HEK293T (cell line): Measurements from ENCODE around the gene LAMC1.
A peak's percentile ranks its signal among the peaks of the same experiment; 100 is the strongest.
"Not testable (repeated sequence)": the region's sequence is repeated elsewhere in the genome, so short reads cannot be mapped to it uniquely, and the experiment has no call there.

Source experiments
- CTCF ChIA-PET: fragments of 350-600 bp; formaldehyde crosslinking; extraction: SDS; loops from one replicate; lab custom pipeline; 2021; ENCODE audit warnings: antibody characterized with exemption, inconsistent platforms; lab: Yijun Ruan, JAX
- POLR2A ChIA-PET: fragments of 350-600 bp; formaldehyde crosslinking; extraction: SDS; loops from one replicate; lab custom pipeline; 2020; ENCODE audit warnings: antibody characterized with exemption, inconsistent platforms; lab: Yijun Ruan, JAX
- DNase-seq: peaks from one replicate; pipeline ENCODE4 v3.0.0; 2012; ENCODE audit warnings: mixed read lengths; ENCODE audit errors: extremely low spot score
- ARNT ChIP-seq: fragments of 450-650 bp; IDR thresholded peaks from 2 replicates; pipeline ENCODE4 v1.6.1; 2017; ENCODE audit warnings: mild to moderate bottlenecking
- BHLHE40 ChIP-seq: fragments of 450-650 bp; IDR thresholded peaks from 2 replicates; pipeline ENCODE4 v1.6.1; 2016; ENCODE audit warnings: mild to moderate bottlenecking, moderate library complexity, borderline replicate concordance
- CTBP1 ChIP-seq: fragments of 450-650 bp; IDR thresholded peaks from 2 replicates; pipeline ENCODE4 v1.6.1; 2016; ENCODE audit warnings: borderline replicate concordance
- ELF4 ChIP-seq: fragments of 450-650 bp; IDR thresholded peaks from 2 replicates; pipeline ENCODE4 v1.6.1; 2017; ENCODE audit warnings: antibody characterized with exemption
- FOXA1 ChIP-seq: fragments of 450-650 bp; IDR thresholded peaks from 2 replicates; pipeline ENCODE4 v1.6.1; 2016; ENCODE audit warnings: mild to moderate bottlenecking
- FOXK2 ChIP-seq: fragments of 450-650 bp; IDR thresholded peaks from 2 replicates; pipeline ENCODE4 v1.6.1; 2016; ENCODE audit warnings: mild to moderate bottlenecking
- FOXM1 ChIP-seq: fragments of 450-650 bp; IDR thresholded peaks from 2 replicates; pipeline ENCODE4 v1.6.1; 2017; ENCODE audit warnings: mild to moderate bottlenecking, borderline replicate concordance
- HDGF ChIP-seq: fragments of 450-650 bp; IDR thresholded peaks from 2 replicates; pipeline ENCODE4 v1.6.1; 2017; ENCODE audit warnings: antibody characterized with exemption, borderline replicate concordance
- L3MBTL2 ChIP-seq: fragments of 450-650 bp; conservative IDR thresholded peaks from 2 replicates; pipeline ENCODE4 v1.6.1; 2016; ENCODE audit warnings: mild to moderate bottlenecking
- LEF1 ChIP-seq: fragments of 450-650 bp; IDR thresholded peaks from 2 replicates; pipeline ENCODE4 v1.6.1; 2017; ENCODE audit warnings: mild to moderate bottlenecking, borderline replicate concordance
- NFRKB ChIP-seq: fragments of 450-650 bp; IDR thresholded peaks from 2 replicates; pipeline ENCODE4 v1.6.1; 2016; ENCODE audit warnings: mild to moderate bottlenecking, moderate library complexity
- SP1 ChIP-seq: fragments of 450-650 bp; IDR thresholded peaks from 2 replicates; pipeline ENCODE4 v1.6.1; 2017
- SUZ12 ChIP-seq: fragments of 450-650 bp; IDR thresholded peaks from 2 replicates; pipeline ENCODE4 v1.6.1; 2016; ENCODE audit warnings: mild to moderate bottlenecking
- TARDBP ChIP-seq: fragments of 450-650 bp; IDR thresholded peaks from 2 replicates; pipeline ENCODE4 v1.6.1; 2016
- ZNF384 ChIP-seq: fragments of 450-650 bp; IDR thresholded peaks from 2 replicates; pipeline ENCODE4 v1.6.1; 2016
- TF ChIP-seq, protein P1 (sequence below): fragments of 450-650 bp; IDR thresholded peaks from 2 replicates; pipeline ENCODE4 v1.6.1; 2016

LAMC1 gene

DNA sequence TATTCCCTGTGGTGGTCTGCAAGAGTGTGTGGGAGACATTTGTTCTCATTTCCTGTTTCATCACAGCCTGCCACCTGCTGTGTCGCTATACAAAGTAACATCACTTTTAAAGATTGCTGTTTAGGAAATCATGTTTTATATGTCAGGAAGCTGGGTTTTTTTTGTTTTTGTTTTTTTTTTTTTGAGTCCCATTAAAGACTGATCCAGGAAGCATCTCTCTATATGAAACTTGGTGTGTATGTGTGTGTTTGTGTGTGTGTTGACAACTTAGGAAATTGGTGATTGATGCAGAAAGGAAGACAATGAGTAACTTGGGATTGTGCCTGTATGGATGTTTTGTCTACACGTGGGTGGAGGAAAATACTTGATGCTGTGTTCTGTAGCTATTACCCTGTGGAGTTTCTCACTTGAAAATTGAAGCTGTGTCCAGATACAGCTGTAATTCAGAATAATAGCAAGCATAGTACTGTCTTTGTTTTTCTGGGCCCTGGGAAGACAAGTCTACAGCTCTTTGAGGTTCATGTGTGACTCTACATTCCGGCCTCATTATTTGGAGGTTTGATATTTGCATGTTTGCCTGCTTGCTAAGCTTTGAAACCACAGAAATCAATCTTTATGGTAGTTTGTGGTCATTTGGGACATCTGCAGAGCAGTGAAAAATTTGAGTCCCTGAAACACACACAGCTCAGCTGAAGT, 47.9 kb downstream of the LAMC1 start:
- ChIA-PET CTCF (interaction anchor here (0.6 to 2.3 kb wide), 2 partner anchors 55 to 164 kb away, joined by 3 to 7 read pairs; no protein-coding TSS in a partner anchor), POLR2A (interaction anchor here (1.7 to 1.9 kb wide), 2 partner anchors 46 to 164 kb away, joined by 3 to 6 read pairs; no protein-coding TSS in a partner anchor)
- TF ChIP-seq BHLHE40: no peak
- no peak for TF ChIP-seq SP1
- no peak for TF ChIP-seq FOXA1
- no peak for TF ChIP-seq FOXM1
- TF ChIP-seq NFRKB: no peak
- TF ChIP-seq, protein P1, sequence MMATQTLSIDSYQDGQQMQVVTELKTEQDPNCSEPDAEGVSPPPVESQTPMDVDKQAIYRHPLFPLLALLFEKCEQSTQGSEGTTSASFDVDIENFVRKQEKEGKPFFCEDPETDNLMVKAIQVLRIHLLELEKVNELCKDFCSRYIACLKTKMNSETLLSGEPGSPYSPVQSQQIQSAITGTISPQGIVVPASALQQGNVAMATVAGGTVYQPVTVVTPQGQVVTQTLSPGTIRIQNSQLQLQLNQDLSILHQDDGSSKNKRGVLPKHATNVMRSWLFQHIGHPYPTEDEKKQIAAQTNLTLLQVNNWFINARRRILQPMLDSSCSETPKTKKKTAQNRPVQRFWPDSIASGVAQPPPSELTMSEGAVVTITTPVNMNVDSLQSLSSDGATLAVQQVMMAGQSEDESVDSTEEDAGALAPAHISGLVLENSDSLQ: no peak
- TF ChIP-seq ZNF384: no peak
- no peak for TF ChIP-seq TARDBP
- no peak for TF ChIP-seq FOXK2
- no peak for TF ChIP-seq LEF1
- TF ChIP-seq SUZ12: no peak
- no peak for TF ChIP-seq ARNT
- no peak for TF ChIP-seq HDGF
- TF ChIP-seq L3MBTL2: no peak
- DNase-seq: no peak

- POLR2A ChIA-PET: interaction anchor here (1.7 to 1.9 kb wide), 2 partner anchors 47 to 162 kb away, joined by 3 to 6 read pairs; no protein-coding TSS in a partner anchor
- CTCF ChIA-PET: interaction anchor here (0.6 to 2.3 kb wide), 3 partner anchors 22 to 162 kb away, joined by 3 to 7 read pairs (median 3); no protein-coding TSS in a partner anchor
- not testable (repeated sequence) for DNase-seq
- TF ChIP-seq, protein P1: 0 out of 2 replicates have a peak, but pooled peaks have one; percentile 15
Measured at GRCh38 chr1:183072595-183072994, 49.4 kb downstream of the LAMC1 start.

DNA sequence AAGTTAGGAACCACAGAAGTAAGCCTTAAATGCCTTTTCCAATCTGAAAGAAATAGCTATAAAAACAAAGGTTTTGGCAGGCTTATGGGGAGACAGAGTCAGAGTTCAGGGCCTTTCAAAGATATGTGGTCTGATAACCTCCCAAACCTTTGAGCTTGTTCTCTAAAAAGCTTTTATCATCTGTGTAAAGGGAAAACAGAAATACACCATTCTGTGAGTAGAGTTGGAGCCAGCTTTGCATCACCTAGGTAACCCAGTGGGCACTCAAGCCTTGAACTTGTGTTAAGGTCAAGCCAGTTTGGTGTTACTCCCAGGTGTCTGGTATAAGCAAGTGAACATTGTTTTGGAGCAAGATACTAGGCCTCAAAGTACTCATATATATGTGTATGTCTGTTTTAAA, 50.1 kb downstream of the LAMC1 start:
- ChIA-PET CTCF (no interaction called here), POLR2A (no interaction called here)
- no peak for DNase-seq
- TF ChIP-seq CTBP1 (no peak), FOXM1 (no peak), ELF4 (no peak), FOXK2 (no peak), ZNF384 (no peak), BHLHE40 (no peak), ARNT (no peak), HDGF (no peak), L3MBTL2 (no peak), NFRKB (no peak), TARDBP (no peak), SUZ12 (no peak), LEF1 (no peak), SP1 (no peak), FOXA1 (no peak)
- TF ChIP-seq, protein P1: no peak

- peak; percentile 53 for DNase-seq
- CTCF ChIA-PET: no interaction called here
- POLR2A ChIA-PET: no interaction called here
- TF ChIP-seq L3MBTL2 (no peak), CTBP1 (no peak; the same call in 1 of the 2 replicates), SP1 (no peak), ARNT (no peak), SUZ12 (no peak), TARDBP (no peak), FOXA1 (no peak)
- TF ChIP-seq, protein P1: peak; percentile 89
Measured at GRCh38 chr1:183074215-183074614, 51.0 kb downstream of the LAMC1 start.

- ChIA-PET POLR2A (no interaction called here), CTCF (interaction anchor here (0.6 to 1.0 kb wide), 2 partner anchors 152 to 722 kb away, joined by 3 to 4 read pairs; no protein-coding TSS in a partner anchor)
- no peak for DNase-seq
- TF ChIP-seq CTBP1 (no peak), FOXM1 (no peak), SP1 (no peak), HDGF (no peak), LEF1 (no peak), SUZ12 (no peak), ELF4 (no peak), ZNF384 (no peak), FOXK2 (no peak), ARNT (no peak), L3MBTL2 (no peak), BHLHE40 (no peak), NFRKB (no peak), FOXA1 (no peak)
- TF ChIP-seq, protein P1: no peak
Measured at GRCh38 chr1:183075861-183076260, 52.6 kb downstream of the LAMC1 start.
